OCI-LY7 (cell line): ENCODE data around the gene USP37.

Source experiments
- EZH2phosphoT487 ChIP-seq: fragments of 200-600 bp; sonication (generic); IDR thresholded peaks from 2 replicates; pipeline ENCODE4 v1.6.1; 2018; ENCODE audit warnings: low read depth, borderline replicate concordance, mild to moderate bottlenecking, mixed run types, antibody characterized with exemption, low read length, moderate library complexity, mixed read lengths
- TF ChIP-seq, protein P1 (sequence below): fragments of 200-600 bp; sonication (generic); conservative IDR thresholded peaks from 2 replicates; pipeline ENCODE4 v1.5.1; 2014; ENCODE audit warnings: mild to moderate bottlenecking, antibody characterized with exemption, low read length, moderate library complexity, mixed read lengths

DNA sequence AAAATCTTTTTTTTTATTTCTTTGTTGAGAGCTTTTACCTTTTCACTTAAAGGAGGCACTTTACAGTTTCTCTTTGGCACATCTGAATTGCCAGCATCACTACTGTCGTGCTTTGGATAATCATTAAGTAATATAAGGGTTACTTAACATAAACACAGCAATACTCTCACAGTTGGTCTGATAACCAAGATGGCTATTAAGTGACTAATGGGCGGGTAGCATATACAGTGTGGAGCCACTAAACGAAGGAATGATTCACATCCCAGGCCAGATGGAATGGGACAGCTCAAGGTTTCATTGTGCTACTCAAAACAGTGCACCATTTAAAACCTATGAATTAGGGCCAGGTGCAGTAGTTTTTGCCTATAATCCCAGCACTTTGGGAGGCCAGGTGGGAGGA is 28.1 kb downstream of the USP37 start:
- TF ChIP-seq, protein P1, sequence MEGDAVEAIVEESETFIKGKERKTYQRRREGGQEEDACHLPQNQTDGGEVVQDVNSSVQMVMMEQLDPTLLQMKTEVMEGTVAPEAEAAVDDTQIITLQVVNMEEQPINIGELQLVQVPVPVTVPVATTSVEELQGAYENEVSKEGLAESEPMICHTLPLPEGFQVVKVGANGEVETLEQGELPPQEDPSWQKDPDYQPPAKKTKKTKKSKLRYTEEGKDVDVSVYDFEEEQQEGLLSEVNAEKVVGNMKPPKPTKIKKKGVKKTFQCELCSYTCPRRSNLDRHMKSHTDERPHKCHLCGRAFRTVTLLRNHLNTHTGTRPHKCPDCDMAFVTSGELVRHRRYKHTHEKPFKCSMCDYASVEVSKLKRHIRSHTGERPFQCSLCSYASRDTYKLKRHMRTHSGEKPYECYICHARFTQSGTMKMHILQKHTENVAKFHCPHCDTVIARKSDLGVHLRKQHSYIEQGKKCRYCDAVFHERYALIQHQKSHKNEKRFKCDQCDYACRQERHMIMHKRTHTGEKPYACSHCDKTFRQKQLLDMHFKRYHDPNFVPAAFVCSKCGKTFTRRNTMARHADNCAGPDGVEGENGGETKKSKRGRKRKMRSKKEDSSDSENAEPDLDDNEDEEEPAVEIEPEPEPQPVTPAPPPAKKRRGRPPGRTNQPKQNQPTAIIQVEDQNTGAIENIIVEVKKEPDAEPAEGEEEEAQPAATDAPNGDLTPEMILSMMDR = no peak
- TF ChIP-seq EZH2phosphoT487 = no peak
